Fibroblast of pulmonary artery (primary cell): Measurements from ENCODE around the gene PSME3IP1.
A peak's percentile ranks its signal among the peaks of the same experiment; 100 is the strongest.
"Not testable (repeated sequence)": the region's sequence is repeated elsewhere in the genome, so short reads cannot be mapped to it uniquely, and the experiment has no call there.

Source experiments
- DNase-seq: peaks from one replicate; pipeline ENCODE4 v3.0.0-alpha.2; 2010; ENCODE audit warnings: low read depth
- H3K4me3 ChIP-seq: replicated peaks from 2 replicates; pipeline ENCODE4 v1.5.1; 2011; ENCODE audit warnings: low read depth, mild to moderate bottlenecking, control low read depth, low read length, moderate library complexity
- CTCF ChIP-seq: IDR thresholded peaks from 2 replicates; pipeline ENCODE4 v1.5.1; 2011; ENCODE audit warnings: mild to moderate bottlenecking, control low read depth, low read length, inconsistent platforms; ENCODE audit errors: missing control alignments

The PSME3IP1 gene

GRCh38 chr16:57196753-57197152 lies 10.9 kb upstream of the PSME3IP1 start:
- H3K4me3 ChIP-seq, result no peak overlapping the region
- DNase-seq, result no peak
- no peak for TF ChIP-seq CTCF

- no peak for DNase-seq
- H3K4me3 ChIP-seq, result no peak overlapping the region
- TF ChIP-seq CTCF, result no peak
Observed at GRCh38 chr16:57196286-57196685, 10.4 kb upstream of the PSME3IP1 start.

GRCh38 chr16:57194512-57194911 lies 8.7 kb upstream of the PSME3IP1 start:
- no peak for TF ChIP-seq CTCF
- H3K4me3 ChIP-seq, result no peak overlapping the region
- DNase-seq, result peak; percentile 91

GRCh38 chr16:57192720-57193486 lies 7.1 kb upstream of the PSME3IP1 start:
- H3K4me3 ChIP-seq, result no peak overlapping the region
- DNase-seq, result peak; percentile 36
- TF ChIP-seq CTCF, result no peak

GRCh38 chr16:57192146-57192545 lies 6.3 kb upstream of the PSME3IP1 start:
- H3K4me3 ChIP-seq, result no peak overlapping the region
- TF ChIP-seq CTCF, result no peak
- peak; percentile 13 for DNase-seq

GRCh38 chr16:57191056-57191571 lies 5.3 kb upstream of the PSME3IP1 start:
- peak; percentile 33 for DNase-seq
- H3K4me3 ChIP-seq, result no peak overlapping the region
- TF ChIP-seq CTCF, result no peak

GRCh38 chr16:57190136-57190535 lies 4.3 kb upstream of the PSME3IP1 start:
- no peak for DNase-seq

GRCh38 chr16:57189527-57189926 lies 3.7 kb upstream of the PSME3IP1 start:
- not testable (repeated sequence) for DNase-seq

More at GRCh38 chr16:57190136-57190535, 4.3 kb upstream of the PSME3IP1 start:
- H3K4me3 ChIP-seq, result no peak overlapping the region
- TF ChIP-seq CTCF, result no peak

More at GRCh38 chr16:57189527-57189926, 3.7 kb upstream of the PSME3IP1 start:
- H3K4me3 ChIP-seq, result not testable (repeated sequence)
